GM12878 (cell line): Measurements from ENCODE around the gene GPR151. TPM values are rescaled to one million over a fixed set of nuclear protein-coding genes. Genes with fewer than 3 reads are reported as not detected.
"Not testable (repeated sequence)": the region's sequence is repeated elsewhere in the genome, so short reads cannot be mapped to it uniquely, and the experiment has no call there.

ENCODE experiments used
- ATAC-seq: fragments of 200-7000 bp; cut with Tn5 transposase; 3 replicates; pipeline ENCODE4 v1.9.1; 2020; ENCODE audit warnings: mild to moderate bottlenecking, moderate library complexity
- BruUV-seq: library from RNA; stranded (reverse); fragments of 400-500 nt; replicated peaks from 2 replicates; lab custom pipeline; 2021; lab: Mats Ljungman, UMichigan
- CTCF ChIA-PET: fragments of 300-600 bp; sonication (Branson Sonifier 250); formaldehyde crosslinking; extraction: SDS; loops from one replicate; lab custom pipeline; 2021; ENCODE audit warnings: inconsistent platforms; lab: Yijun Ruan, JAX
- POLR2A ChIA-PET: fragments of 350-600 bp; formaldehyde crosslinking; extraction: SDS; loops from one replicate; lab custom pipeline; 2021; ENCODE audit warnings: inconsistent platforms; lab: Charles Lee
- RAD21 ChIA-PET: fragments of 300-600 bp; sonication (Branson Sonifier 250); formaldehyde crosslinking; loops from one replicate; lab custom pipeline; 2023; ENCODE audit warnings: antibody characterized with exemption; ENCODE audit not compliant: unreplicated experiment; lab: Charles Lee
- SMC1A ChIA-PET: fragments of 300-600 bp; sonication (Branson Sonifier 250); formaldehyde crosslinking; loops from one replicate; lab custom pipeline; 2023; ENCODE audit not compliant: unreplicated experiment, uncharacterized antibody; lab: Charles Lee
- DNase-seq: peaks from one replicate; pipeline ENCODE4 v3.0.0-alpha.2; 2011; ENCODE audit warnings: low read depth, low spot score
- FAIRE-seq: peaks from 3 replicates; lab custom pipeline; 2011; peaks lifted over from hg19 to GRCh38; lab: Jason Lieb, UNC
- H2AFZ ChIP-seq: 2 replicates; pipeline ENCODE4 v1.6.0; 2011; ENCODE audit warnings: low read depth, low read length, control low read depth; ENCODE audit not compliant: control insufficient read depth
- H3K27ac ChIP-seq: 2 replicates; pipeline ENCODE4 v1.5.1; 2011; ENCODE audit warnings: control low read depth; ENCODE audit not compliant: control insufficient read depth, insufficient read depth
- H3K27me3 ChIP-seq, 2 experiments: replicated peaks in 1 of 2; 2 replicates each; pipeline versions ENCODE4 v1.6.0 to v1.6.1; 2011; ENCODE audit warnings: low read length in 1 of 2; ENCODE audit not compliant: control insufficient read depth in 2 of 2, insufficient read depth in 2 of 2
- H3K36me3 ChIP-seq, 2 experiments: 2 replicates each; pipeline ENCODE4 v1.5.1; 2011; ENCODE audit warnings: low read length in 1 of 2; ENCODE audit not compliant: control insufficient read depth in 2 of 2, insufficient read depth in 2 of 2
- H3K4me1 ChIP-seq: 2 replicates; pipeline ENCODE4 v1.6.1; 2011; ENCODE audit warnings: mild to moderate bottlenecking, low read length, moderate library complexity, mixed read lengths; ENCODE audit not compliant: control insufficient read depth, insufficient read depth
- H3K4me2 ChIP-seq: 2 replicates; pipeline ENCODE4 v1.6.0; 2011; ENCODE audit warnings: control low read depth; ENCODE audit not compliant: control insufficient read depth, insufficient read depth
- H3K4me3 ChIP-seq: fragments of 200-600 bp; sonication (generic); 2 replicates; pipeline ENCODE4 v1.5.1; 2016
- H3K79me2 ChIP-seq: 2 replicates; pipeline ENCODE4 v1.6.0; 2011; ENCODE audit warnings: low read length; ENCODE audit not compliant: control insufficient read depth, insufficient read depth
- H3K9ac ChIP-seq: 2 replicates; pipeline ENCODE4 v1.8.0; 2011; ENCODE audit warnings: low read length, control low read depth, mixed read lengths; ENCODE audit not compliant: control insufficient read depth, insufficient read depth
- H3K9me3 ChIP-seq: replicated peaks from 3 replicates; pipeline ENCODE4 v1.5.1; 2011; ENCODE audit warnings: mild to moderate bottlenecking, low read length; ENCODE audit not compliant: control insufficient read depth, insufficient read depth
- H4K20me1 ChIP-seq: 2 replicates; pipeline ENCODE4 v1.6.0; 2011; ENCODE audit not compliant: control insufficient read depth, insufficient read depth
- CBX5 ChIP-seq: sonication (generic); IDR thresholded peaks from 2 replicates; pipeline ENCODE4 v1.6.1; 2016; ENCODE audit warnings: low read depth, moderate library complexity, mild to moderate bottlenecking, inconsistent platforms
- CHD4 ChIP-seq: fragments of 200-600 bp; sonication (generic); IDR thresholded peaks from 2 replicates; pipeline ENCODE4 v1.6.1; 2016; ENCODE audit warnings: mild to moderate bottlenecking
- EED ChIP-seq: sonication (generic); IDR thresholded peaks from 2 replicates; pipeline ENCODE4 v1.6.1; 2016; ENCODE audit warnings: antibody characterized with exemption, low read depth
- EGR1 ChIP-seq, 2 experiments: IDR thresholded peaks; 1 replicate in 1 of 2; 2 replicates in 1 of 2; pipeline ENCODE4 v1.6.1; 2011 to 2012; ENCODE audit warnings: low read depth in 2 of 2, low read length in 2 of 2, borderline replicate concordance in 1 of 2, mild to moderate bottlenecking in 1 of 2, moderate library complexity in 1 of 2
- ETV6 ChIP-seq, 2 experiments: fragments of 450-650 bp in 1 of 2; IDR thresholded peaks in 1 of 2; conservative IDR thresholded peaks in 1 of 2; 2 replicates each; pipeline ENCODE4 v1.6.1; 2014; ENCODE audit warnings: antibody characterized with exemption in 1 of 2, borderline replicate concordance in 1 of 2, low read depth in 1 of 2, mild to moderate bottlenecking in 1 of 2, moderate library complexity in 1 of 2
- IKZF1 ChIP-seq: fragments of 450-650 bp; conservative IDR thresholded peaks from 2 replicates; pipeline ENCODE4 v1.6.1; 2017; ENCODE audit warnings: antibody characterized with exemption, mild to moderate bottlenecking
- KDM1A ChIP-seq: fragments of 200-600 bp; sonication (generic); IDR thresholded peaks from 2 replicates; pipeline ENCODE4 v1.6.1; 2016; ENCODE audit warnings: borderline replicate concordance
- MXI1 ChIP-seq: fragments of 150-350 bp; IDR thresholded peaks from 2 replicates; pipeline ENCODE4 v1.6.1; 2011; ENCODE audit warnings: low read depth, mild to moderate bottlenecking, inconsistent platforms, low read length, improper control_type of control experiment
- NBN ChIP-seq: fragments of 450-650 bp; IDR thresholded peaks from 2 replicates; pipeline ENCODE4 v1.6.1; 2016
- WGBS: methylation state at CpG from one replicate; pipeline ENCODE4 v1.1.6; 2016; ENCODE audit warnings: low lambda C conversion rate; ENCODE audit not compliant: insufficient replicate concordance, insufficient coverage; ENCODE audit errors: missing lambda C conversion rate; 5-methylcytosine and 5-hydroxymethylcytosine counted together
- in situ Hi-C: fragments of 300-500 bp; cut with MboI; formaldehyde crosslinking; loops from 9 replicates; pipeline ENCODE4 v1.14.3; 2018; ENCODE audit warnings: mixed read lengths
- intact Hi-C: fragments of 100-400 bp; cut with micrococcal nuclease; formaldehyde crosslinking; loops from one replicate; pipeline ENCODE4 v1.14.2; 2022; ENCODE audit not compliant: unreplicated experiment
- polyA plus RNA-seq, 11 experiments: library from polyadenylated mRNA; depleted of rRNA in 4 of 11; unstranded in 6 of 11; stranded (reverse) in 5 of 11; fragments of >200 nt; fragmentation: Nextera tagmentation in 4 of 11; fragmentation: Illumina TruSeq in 1 of 11; extraction: Ambion mirVana in 4 of 11; extraction: Trizol in 1 of 11; gene quantifications; 1 replicate in 1 of 11; 2 replicates in 10 of 11; pipeline versions ENCODE4 v1.2.1 to v1.2.3, GENCODE V29; 2011 to 2016; ENCODE audit warnings: inconsistent platforms in 2 of 11, missing spikeins in 2 of 11, low read depth in 1 of 11
- total RNA-seq, 4 experiments: library from RNA; depleted of rRNA in 3 of 4; stranded (reverse); fragments of >200 nt in 3 of 4; fragmentation: Illumina TruSeq in 1 of 4; extraction: Trizol in 1 of 4; gene quantifications; 2 replicates each; pipeline versions ENCODE4 v1.2.1 to v1.2.3, GENCODE V29; 2013 to 2021
- TF ChIP-seq, protein P1 (sequence below): IDR thresholded peaks from 2 replicates; pipeline ENCODE4 v1.6.1; 2012; ENCODE audit warnings: low read depth, low read length, improper control_type of control experiment

The GPR151 gene
- total and polyA plus RNA-seq, 10 of the 15 experiments (the other 5 are each of a cell fraction or from before 2014, with no cell fraction given), result 0.11 TPM; not detected in 9

DNA sequence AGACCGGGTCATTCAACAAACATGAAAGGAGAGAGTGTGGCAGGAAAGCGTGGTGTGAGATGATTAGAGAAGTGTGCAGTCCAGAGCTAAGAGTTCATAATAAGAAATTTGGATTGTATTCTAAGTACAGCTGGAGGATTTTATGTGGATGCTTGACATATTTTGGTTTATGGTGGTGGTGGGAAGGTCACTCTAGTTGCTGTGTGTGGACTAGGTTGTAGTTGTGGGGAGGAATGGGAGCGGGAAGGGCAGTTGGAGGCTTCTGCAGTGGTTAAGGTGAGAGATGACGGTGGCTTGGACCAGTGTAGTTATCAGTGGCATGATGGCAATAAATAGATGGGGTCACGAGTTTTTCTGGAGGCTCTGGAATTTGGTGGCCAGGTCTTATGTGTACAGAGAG, 45.7 kb upstream of the GPR151 start (continued):
- TF ChIP-seq EGR1 (IDR thresholded peaks at IDR 0.05; ENCODE audit: borderline replicate concordance in 1 of 2, low read depth in 2 of 2, low read length in 2 of 2), result no peak

DNA sequence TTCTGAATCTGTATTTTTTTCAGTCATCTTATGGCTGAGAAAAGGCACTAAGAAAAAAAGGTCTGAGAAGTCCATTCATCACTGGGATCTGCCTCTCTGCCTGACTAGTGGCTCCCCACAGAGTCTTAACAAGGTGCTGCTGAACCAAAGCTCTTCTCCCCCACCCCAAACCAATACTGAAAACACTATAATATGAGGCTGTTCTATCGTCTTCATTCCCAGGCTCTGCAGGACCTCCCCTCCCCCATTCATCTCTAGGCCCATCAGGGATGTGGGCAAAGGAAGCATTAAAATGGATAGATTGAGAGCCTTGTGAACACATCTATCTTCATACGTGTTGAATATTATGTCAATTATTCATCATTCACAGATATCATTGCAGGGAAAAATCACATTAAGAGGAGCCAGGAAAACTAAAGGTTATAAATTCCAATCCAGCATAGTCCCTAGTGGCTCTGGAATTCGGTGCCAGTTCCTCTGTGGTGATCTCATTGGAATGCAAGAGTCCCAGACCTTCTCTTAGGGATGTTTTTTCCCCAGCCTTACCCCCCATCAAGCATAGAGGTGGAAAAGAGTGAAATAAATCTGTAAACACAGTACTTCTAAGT, 44.3 kb upstream of the GPR151 start:
- Histone ChIP-seq H3K36me3 (no peaks in the 10 kb centered on the region), H2AFZ (no peak overlapping the region), H4K20me1 (no peaks in the 10 kb centered on the region; the same call in 1 of the 2 replicates), H3K9me3 (no peaks in the 10 kb centered on the region), H3K27me3 (no peaks in the 10 kb centered on the region; a peak in 1 of 4 replicates), H3K9ac (no peak overlapping the region), H3K4me1 (no peaks in the 10 kb centered on the region), H3K79me2 (no peaks in the 10 kb centered on the region), H3K27ac (no peak overlapping the region), H3K4me2 (no peak overlapping the region), H3K4me3 (no peak overlapping the region)
- in situ Hi-C loops, result no loop called here
- no TSS peak for BruUV-seq
- TF ChIP-seq CBX5 (no peak), ETV6 (conservative IDR thresholded peaks at IDR 0.05 in 1 of 2, IDR thresholded peaks at IDR 0.05 in 1 of 2; ENCODE audit: borderline replicate concordance in 1 of 2, low read depth in 1 of 2) (no peak), MXI1 (no peak), IKZF1 (no peak), EED (no peak), NBN (no peak), CHD4 (no peak), KDM1A (no peak)
- TF ChIP-seq, protein P1, sequence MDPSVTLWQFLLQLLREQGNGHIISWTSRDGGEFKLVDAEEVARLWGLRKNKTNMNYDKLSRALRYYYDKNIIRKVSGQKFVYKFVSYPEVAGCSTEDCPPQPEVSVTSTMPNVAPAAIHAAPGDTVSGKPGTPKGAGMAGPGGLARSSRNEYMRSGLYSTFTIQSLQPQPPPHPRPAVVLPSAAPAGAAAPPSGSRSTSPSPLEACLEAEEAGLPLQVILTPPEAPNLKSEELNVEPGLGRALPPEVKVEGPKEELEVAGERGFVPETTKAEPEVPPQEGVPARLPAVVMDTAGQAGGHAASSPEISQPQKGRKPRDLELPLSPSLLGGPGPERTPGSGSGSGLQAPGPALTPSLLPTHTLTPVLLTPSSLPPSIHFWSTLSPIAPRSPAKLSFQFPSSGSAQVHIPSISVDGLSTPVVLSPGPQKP, result no peak
- intact Hi-C loops, result no loop called here
- ChIA-PET POLR2A (no interaction called here), SMC1A (no interaction called here), CTCF (no interaction called here), RAD21 (no interaction called here)
- 8% methylated on average over 3 of the region's 3 CpGs for WGBS
- FAIRE-seq (no peak), ATAC-seq (no peak), DNase-seq (no peak)

DNA sequence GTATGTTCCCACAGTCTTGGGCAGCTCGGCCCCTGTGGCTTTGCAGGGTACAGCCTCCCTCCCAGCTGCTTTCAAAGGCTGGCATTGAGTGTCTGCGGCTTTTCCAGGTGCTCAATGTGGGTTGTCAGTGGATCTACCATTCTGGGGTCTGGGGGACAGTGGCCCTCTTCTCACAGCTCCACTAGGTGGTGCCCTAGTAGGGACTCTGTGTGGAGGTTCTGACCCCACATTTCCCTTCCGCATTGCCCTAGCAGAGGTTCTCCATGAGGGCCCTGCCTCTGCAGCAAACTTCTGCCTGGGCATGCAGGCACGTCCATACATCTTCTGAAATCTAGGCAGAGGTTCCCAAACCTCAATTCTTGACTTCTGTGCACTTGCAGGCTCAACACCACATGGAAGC, 40.9 kb upstream of the GPR151 start:
- H3K9me3 ChIP-seq, H3K4me1 ChIP-seq, H3K4me2 ChIP-seq, H3K9ac ChIP-seq, ATAC-seq, SMC1A ChIA-PET, H2AFZ ChIP-seq, RAD21 ChIA-PET, H3K27me3 ChIP-seq, H3K36me3 ChIP-seq, BruUV-seq, CTCF ChIA-PET, H3K27ac ChIP-seq, H3K79me2 ChIP-seq, H3K4me3 ChIP-seq, POLR2A ChIA-PET, H4K20me1 ChIP-seq, intact Hi-C loops, DNase-seq, FAIRE-seq, in situ Hi-C loops: not testable (repeated sequence)
- WGBS, result 39% methylated on average over 4 of the region's 4 CpGs
